Fibroblast of pulmonary artery (primary cell): ENCODE results near the gene U2AF2.

Source experiments
- DNase-seq: peaks from one replicate; pipeline ENCODE4 v3.0.0-alpha.2; 2010; ENCODE audit warnings: low read depth
- H3K4me3 ChIP-seq: replicated peaks from 2 replicates; pipeline ENCODE4 v1.5.1; 2011; ENCODE audit warnings: low read depth, mild to moderate bottlenecking, control low read depth, low read length, moderate library complexity
- TF ChIP-seq, protein P1 (sequence below): IDR thresholded peaks from 2 replicates; pipeline ENCODE4 v1.5.1; 2011; ENCODE audit warnings: mild to moderate bottlenecking, control low read depth, low read length, inconsistent platforms; ENCODE audit errors: missing control alignments

The U2AF2 gene

GRCh38 chr19:55666343-55667005 is 11.6 kb downstream of the U2AF2 start:
- TF ChIP-seq, protein P1, sequence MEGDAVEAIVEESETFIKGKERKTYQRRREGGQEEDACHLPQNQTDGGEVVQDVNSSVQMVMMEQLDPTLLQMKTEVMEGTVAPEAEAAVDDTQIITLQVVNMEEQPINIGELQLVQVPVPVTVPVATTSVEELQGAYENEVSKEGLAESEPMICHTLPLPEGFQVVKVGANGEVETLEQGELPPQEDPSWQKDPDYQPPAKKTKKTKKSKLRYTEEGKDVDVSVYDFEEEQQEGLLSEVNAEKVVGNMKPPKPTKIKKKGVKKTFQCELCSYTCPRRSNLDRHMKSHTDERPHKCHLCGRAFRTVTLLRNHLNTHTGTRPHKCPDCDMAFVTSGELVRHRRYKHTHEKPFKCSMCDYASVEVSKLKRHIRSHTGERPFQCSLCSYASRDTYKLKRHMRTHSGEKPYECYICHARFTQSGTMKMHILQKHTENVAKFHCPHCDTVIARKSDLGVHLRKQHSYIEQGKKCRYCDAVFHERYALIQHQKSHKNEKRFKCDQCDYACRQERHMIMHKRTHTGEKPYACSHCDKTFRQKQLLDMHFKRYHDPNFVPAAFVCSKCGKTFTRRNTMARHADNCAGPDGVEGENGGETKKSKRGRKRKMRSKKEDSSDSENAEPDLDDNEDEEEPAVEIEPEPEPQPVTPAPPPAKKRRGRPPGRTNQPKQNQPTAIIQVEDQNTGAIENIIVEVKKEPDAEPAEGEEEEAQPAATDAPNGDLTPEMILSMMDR, result no peak
- no peak for DNase-seq
- H3K4me3 ChIP-seq, result no peak overlapping the region

DNA sequence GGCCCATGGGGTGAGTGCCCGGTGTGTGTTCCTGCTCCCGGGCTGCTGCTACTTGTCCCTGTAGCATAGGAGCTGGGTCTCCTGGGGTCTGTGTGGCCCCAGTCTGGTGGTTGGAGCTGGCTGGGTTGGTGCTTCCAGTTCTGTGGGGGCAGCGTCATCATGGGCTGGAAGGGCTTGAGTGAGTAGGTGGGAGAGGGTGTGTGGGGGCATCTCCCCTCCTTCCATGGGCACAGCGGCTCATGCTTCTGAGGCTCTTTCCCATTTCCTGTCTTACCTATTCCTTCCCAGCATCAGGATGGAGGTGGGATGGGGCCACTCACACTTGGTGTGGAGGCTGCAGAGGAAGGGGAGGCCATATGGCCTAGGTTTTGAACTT is 12.2 kb downstream of the U2AF2 start:
- no peak for DNase-seq
- H3K4me3 ChIP-seq, result no peak overlapping the region
- TF ChIP-seq, protein P1, result no peak

GRCh38 chr19:55667511-55667910 is 12.7 kb downstream of the U2AF2 start:
- DNase-seq, result no peak
- TF ChIP-seq, protein P1, result no peak
- H3K4me3 ChIP-seq, result no peak overlapping the region

- DNase-seq, result no peak
- no peak overlapping the region for H3K4me3 ChIP-seq
- TF ChIP-seq, protein P1, result no peak
Observed at GRCh38 chr19:55667958-55668357, 13.1 kb downstream of the U2AF2 start.

- TF ChIP-seq, protein P1, result no peak
- H3K4me3 ChIP-seq, result no peak overlapping the region
- no peak for DNase-seq
Observed at GRCh38 chr19:55668603-55669348, 13.9 kb downstream of the U2AF2 start.

- TF ChIP-seq, protein P1, result no peak
- no peak for DNase-seq
- H3K4me3 ChIP-seq, result no peak overlapping the region
Observed at GRCh38 chr19:55669418-55670279, 14.8 kb downstream of the U2AF2 start.
